Stomach (tissue), 4 donors: Measurements from ENCODE around the gene CDRT4.

Experiments
- EP300 ChIP-seq: sonication (generic); formaldehyde crosslinking; IDR thresholded peaks from one replicate; pipeline ENCODE4 v1.6.1; 2017; ENCODE audit warnings: antibody characterized with exemption
- POLR2A ChIP-seq, 4 donors: fragments of 450-650 bp; IDR thresholded peaks; one replicate each; pipeline ENCODE4 v1.6.1; 2016; ENCODE audit warnings: antibody characterized with exemption in 4 of 4, control low read depth in 2 of 4, mild to moderate bottlenecking in 1 of 4, moderate library complexity in 1 of 4
- POLR2AphosphoS5 ChIP-seq, 3 donors: sonication (generic); formaldehyde crosslinking; IDR thresholded peaks; one replicate each; pipeline ENCODE4 v1.6.1; 2016; ENCODE audit warnings: antibody characterized with exemption in 3 of 3
- TF ChIP-seq, protein P1 (sequence below), 7 experiments: fragments of 450-650 bp in 4 of 7; fragments of 200-600 bp in 3 of 7; sonication (generic) in 3 of 7; IDR thresholded peaks; one replicate each; pipeline ENCODE4 v1.5.1; 2016 to 2019; ENCODE audit warnings: antibody characterized with exemption in 7 of 7, control low read depth in 2 of 7, mild to moderate bottlenecking in 1 of 7

DNA sequence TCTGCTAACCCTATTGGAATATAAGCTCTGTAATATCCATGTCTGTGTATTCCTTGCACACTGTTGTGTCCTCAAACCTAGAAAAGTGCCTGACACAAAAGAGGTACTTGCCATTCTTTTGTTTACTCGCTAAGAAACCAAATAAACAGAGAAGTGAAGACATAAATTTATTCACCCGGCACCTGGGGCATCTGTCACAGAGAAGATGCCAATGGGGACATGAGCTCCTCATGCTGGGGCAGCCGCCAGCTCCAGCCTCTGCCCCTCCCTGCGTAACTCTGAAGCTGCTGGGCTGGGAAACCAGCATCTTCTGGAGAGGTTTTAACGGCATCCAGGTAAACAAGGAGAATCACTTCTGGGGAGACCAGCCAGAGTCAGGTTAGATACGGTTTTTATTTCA, 15.1 kb upstream of the CDRT4 start:
- TF ChIP-seq, protein P1, sequence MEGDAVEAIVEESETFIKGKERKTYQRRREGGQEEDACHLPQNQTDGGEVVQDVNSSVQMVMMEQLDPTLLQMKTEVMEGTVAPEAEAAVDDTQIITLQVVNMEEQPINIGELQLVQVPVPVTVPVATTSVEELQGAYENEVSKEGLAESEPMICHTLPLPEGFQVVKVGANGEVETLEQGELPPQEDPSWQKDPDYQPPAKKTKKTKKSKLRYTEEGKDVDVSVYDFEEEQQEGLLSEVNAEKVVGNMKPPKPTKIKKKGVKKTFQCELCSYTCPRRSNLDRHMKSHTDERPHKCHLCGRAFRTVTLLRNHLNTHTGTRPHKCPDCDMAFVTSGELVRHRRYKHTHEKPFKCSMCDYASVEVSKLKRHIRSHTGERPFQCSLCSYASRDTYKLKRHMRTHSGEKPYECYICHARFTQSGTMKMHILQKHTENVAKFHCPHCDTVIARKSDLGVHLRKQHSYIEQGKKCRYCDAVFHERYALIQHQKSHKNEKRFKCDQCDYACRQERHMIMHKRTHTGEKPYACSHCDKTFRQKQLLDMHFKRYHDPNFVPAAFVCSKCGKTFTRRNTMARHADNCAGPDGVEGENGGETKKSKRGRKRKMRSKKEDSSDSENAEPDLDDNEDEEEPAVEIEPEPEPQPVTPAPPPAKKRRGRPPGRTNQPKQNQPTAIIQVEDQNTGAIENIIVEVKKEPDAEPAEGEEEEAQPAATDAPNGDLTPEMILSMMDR (IDR thresholded peaks at IDR 0.05) = no peak
- TF ChIP-seq POLR2AphosphoS5 (IDR thresholded peaks at IDR 0.05) = no peak
- TF ChIP-seq POLR2A (IDR thresholded peaks at IDR 0.05) = no peak
- no peak for TF ChIP-seq EP300
